Measurements from ENCODE around the gene CLIP2. TPM values are rescaled to one million over a fixed set of nuclear protein-coding genes. Genes with fewer than 3 reads are reported as not detected.
"Not testable (repeated sequence)": the region's sequence is repeated elsewhere in the genome, so short reads cannot be mapped to it uniquely, and the experiment has no call there.

CLIP2 gene
- total RNA-seq, 1 donor from 2014 or later: 4.3 TPM

- peak; percentile 22 for ATAC-seq
Measured at GRCh38 chr7:74338366-74339108, 49.3 kb downstream of the CLIP2 start.

GRCh38 chr7:74339648-74340047 is 50.4 kb downstream of the CLIP2 start:
- ATAC-seq: not testable (repeated sequence)

GRCh38 chr7:74343281-74344131 is 54.3 kb downstream of the CLIP2 start:
- peak; percentile 94 for ATAC-seq

- ATAC-seq: peak; percentile 17
Measured at GRCh38 chr7:74344132-74344496, 54.9 kb downstream of the CLIP2 start.

DNA sequence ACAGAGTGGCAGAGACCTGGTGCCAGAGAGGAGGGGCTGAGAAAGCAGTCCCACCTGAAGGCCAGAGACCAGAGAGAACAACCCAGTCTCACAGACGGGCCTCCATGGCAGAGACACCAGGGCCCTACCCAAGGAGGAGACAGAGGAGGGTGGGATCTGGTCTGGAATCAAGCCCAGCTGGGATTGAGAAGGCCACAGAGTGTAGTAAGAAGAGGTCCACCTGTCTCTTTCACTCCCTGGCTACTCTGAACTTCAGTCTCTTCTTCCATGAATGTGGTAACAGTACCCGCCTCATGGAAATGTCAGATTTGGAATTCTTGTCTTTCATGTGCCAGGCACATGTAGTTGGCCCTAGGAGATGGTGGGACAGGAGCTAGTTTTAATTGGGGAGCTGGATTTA is 55.6 kb downstream of the CLIP2 start:
- no peak for ATAC-seq

DNA sequence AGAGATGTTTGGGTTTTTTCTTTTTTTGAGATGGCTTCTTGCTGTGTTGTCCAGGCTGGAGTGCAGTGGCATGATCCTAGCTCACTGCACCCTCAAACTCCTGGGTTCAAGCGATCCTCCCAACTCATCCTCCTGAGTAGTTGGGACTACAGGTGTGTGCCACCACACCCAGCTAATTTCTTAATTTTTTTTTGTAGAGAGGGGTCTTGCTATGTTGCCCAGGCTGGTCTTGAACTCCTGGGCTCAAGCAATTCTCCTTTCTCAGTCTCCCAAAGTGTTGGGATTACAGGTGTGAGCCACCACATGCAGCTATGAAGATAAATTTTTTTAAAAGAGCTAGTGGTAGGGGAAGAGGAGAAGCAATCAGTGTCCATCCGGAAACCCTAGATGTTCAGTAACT is 56.8 kb downstream of the CLIP2 start:
- ATAC-seq: no peak

DNA sequence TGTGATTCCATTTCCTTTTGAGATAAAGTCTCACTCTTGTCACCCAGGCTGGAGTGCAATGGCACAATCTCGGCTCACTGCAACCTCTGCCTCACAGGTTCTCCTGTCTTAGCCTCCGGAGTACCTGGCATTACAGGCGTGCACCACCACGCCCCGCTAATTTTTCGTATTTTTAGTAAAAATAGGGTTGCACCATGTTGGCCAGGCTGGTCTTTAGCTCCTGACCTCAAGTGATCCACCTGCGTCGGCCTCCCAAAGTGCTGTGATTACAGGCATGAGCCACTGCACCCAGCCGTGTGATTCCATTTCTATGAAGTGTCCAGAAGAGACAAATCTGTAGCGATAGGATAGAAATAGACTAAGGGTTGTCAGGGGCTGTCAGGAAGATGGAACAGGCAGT is 60.4 kb downstream of the CLIP2 start:
- no peak for ATAC-seq

GRCh38 chr7:74350751-74351150 is 61.5 kb downstream of the CLIP2 start:
- no peak for ATAC-seq

GRCh38 chr7:74351836-74352235 is 62.6 kb downstream of the CLIP2 start:
- ATAC-seq: no peak

DNA sequence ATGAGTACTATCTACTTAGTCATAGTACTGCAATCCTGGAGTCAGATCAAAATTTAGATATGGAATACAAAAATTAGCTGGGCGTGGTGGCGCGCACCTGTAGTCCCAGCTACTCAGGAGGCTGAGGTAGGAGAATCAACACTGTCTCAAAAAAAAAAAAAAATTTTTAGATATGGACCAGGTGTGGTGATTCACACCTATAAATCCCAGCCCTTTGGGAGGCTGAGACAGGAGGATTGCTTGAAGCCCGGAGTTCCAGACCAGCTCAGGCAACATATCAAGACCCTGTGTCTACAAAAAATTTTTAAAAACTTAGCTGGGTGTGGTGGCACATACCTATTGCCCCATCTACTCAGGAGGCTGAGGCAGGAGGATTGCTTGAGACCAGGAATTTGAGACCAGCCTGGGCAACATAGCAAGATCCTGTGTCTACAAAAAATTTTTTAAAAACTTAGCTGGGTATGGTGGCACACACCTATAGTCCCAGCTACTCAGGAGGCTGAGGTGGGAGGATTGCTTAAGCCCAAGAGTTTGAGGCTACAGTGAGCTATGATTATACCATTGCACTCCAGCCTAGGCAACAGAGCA is 63.4 kb downstream of the CLIP2 start:
- ATAC-seq: not testable (repeated sequence)

DNA sequence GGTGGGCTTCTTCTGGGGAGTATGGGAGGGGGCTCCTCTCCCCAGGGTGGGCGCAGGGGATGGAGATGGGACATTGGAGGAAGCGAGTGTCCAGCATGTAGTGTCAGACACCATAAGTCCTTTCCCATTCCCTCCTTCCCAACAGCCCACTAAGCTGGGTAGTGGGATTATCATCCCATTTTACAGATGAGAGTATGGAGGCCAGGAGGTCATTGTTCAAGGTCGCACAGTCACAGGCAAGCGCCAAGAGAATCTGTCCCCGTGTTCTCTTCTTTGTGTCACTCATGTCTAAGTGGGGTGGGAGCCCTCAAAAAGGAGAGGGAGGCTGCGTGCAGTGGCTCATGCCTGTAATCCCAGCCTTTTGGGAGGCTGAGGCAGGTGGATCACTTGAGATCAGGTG is 64.8 kb downstream of the CLIP2 start:
- no peak for ATAC-seq

DNA sequence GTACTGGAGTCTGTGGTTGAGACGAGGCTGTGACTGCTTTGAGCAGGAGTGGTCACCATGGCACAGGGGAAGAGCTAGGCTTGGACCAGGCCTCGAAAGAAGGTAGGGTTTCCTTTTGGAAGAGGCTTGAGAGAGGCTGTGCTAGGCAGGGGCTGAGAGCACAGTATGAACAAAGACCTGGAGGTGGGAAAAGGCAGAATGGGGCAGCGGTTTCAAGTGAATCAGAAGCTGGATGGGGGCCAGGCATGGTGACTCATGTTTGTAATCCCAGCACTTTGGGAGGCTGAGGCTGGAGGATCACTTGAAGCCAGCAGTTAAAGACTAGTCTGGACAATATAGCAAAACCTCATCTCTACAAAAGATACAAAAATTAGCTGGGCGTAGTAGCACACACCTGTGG is 65.9 kb downstream of the CLIP2 start:
- peak; percentile 24 for ATAC-seq

GRCh38 chr7:74356589-74357315 is 67.5 kb downstream of the CLIP2 start:
- ATAC-seq: no peak

- peak; percentile 8 for ATAC-seq
Measured at GRCh38 chr7:74360008-74360407, 70.8 kb downstream of the CLIP2 start.

- ATAC-seq: no peak
Measured at GRCh38 chr7:74362266-74362665, 73.1 kb downstream of the CLIP2 start.

DNA sequence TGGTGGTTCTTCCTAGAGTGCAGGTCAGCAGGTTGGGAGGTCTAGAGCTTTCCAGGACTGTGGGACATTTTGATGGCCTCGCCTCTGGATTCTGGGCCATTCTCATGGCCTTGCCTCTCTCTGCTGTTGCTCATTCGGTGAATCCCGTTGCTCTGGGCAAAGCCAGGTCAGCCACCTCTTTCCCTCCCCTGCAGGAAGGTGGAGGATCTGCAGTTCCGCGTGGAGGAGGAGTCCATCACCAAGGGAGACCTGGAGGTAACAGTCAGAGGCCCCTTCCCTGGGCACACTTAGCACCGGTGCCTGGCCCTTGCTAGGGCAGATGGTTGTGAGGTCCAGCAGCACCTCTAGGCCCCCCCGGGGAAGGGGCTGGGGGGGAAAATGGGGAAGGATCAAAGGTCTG is 74.9 kb downstream of the CLIP2 start:
- no peak for ATAC-seq

GRCh38 chr7:74365322-74366022 is 76.3 kb downstream of the CLIP2 start:
- peak; percentile 52 for ATAC-seq

GRCh38 chr7:74371381-74372341 is 82.5 kb downstream of the CLIP2 start:
- no peak for ATAC-seq

GRCh38 chr7:74372511-74373111 is 83.4 kb downstream of the CLIP2 start:
- no peak for ATAC-seq

GRCh38 chr7:74373536-74373935 is 84.3 kb downstream of the CLIP2 start:
- no peak for ATAC-seq
